ENCODE data around the gene PMPCA.
"Not testable (repeated sequence)": the region's sequence is repeated elsewhere in the genome, so short reads cannot be mapped to it uniquely, and the experiment has no call there.

The PMPCA gene

GRCh38 chr9:136412962-136413361 is 2.5 kb downstream of the PMPCA start:
- DNase-seq (ENCODE audit: low read depth) = no peak

- DNase-seq (ENCODE audit: low read depth) = no peak
These were observed 6.0 kb downstream of the PMPCA start for GRCh38 chr9:136416427-136416826.

DNA sequence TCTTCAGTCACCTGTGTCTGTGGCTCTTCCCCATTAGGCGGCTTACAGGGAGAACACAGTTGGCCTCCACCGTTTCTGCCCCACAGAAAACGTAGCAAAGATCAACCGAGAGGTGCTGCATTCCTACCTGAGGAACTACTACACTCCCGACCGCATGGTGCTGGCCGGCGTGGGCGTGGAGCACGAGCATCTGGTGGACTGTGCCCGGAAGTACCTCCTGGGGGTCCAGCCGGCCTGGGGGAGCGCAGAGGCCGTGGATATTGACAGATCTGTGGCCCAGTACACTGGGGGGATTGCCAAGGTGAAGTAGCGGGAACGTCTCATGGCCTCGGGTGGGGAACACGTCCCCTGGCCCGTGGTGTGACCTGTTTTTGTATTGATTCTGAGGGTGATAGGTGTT is 6.5 kb downstream of the PMPCA start:
- DNase-seq (ENCODE audit: low read depth) = no peak

GRCh38 chr9:136418182-136419091 is 8.0 kb downstream of the PMPCA start:
- DNase-seq (ENCODE audit: low read depth) = no peak

DNA sequence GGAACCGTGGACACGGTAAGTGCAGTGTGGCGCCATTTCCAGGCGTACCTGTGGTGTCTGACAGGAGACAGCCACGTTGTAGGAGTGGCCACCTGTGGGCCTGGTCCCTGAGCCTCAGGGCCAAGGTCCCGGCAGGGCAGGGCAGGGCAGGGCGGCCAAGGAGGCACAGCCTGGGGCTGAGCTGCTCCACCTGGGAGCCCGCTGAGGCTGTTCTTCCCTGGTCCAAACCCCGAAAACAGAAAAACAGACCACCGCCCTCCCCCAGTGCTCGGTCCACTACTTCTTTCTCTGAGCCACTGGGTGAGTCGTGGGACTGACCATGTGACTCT is 8.6 kb downstream of the PMPCA start:
- DNase-seq (ENCODE audit: low read depth) = no peak

- DNase-seq (ENCODE audit: low read depth) = no peak
These were observed 11.3 kb downstream of the PMPCA start for GRCh38 chr9:136421791-136422190.

- no peak for DNase-seq (ENCODE audit: low read depth)
These were observed 12.4 kb downstream of the PMPCA start for GRCh38 chr9:136422876-136423275.

GRCh38 chr9:136423432-136424146 is 13.1 kb downstream of the PMPCA start:
- DNase-seq (ENCODE audit: low read depth) = no peak

DNA sequence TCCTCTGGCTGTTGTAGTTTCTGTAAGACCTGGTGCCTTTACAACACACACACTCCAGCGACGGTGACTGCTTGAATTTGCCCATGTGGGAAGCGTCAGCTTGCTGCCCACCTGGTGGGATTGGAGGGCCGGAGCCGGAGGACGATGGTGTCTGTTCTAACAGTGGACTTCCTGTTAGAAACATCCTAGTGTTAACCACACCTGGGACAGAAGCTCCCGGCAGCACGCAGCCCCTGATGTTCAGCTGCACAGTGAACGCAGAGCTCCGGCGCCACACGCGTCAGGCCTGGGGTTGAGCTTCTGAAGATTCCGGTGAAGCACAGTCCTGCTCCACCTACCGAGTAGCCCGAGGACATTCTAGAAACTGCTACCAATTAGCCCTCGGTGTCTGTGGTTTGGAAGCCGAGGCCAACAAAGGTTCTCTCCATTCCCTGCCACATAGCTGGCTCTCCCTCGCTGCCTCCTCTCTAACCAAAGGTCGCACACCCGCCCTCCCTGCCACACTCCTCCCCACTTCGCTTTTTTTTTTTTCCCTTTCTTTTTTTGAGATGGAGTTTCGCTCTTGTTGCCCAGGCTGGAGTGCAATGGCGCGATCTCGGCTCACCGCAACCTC is 14.4 kb downstream of the PMPCA start:
- no peak for DNase-seq (ENCODE audit: low read depth)

- DNase-seq (ENCODE audit: low read depth) = not testable (repeated sequence)
These were observed 14.9 kb downstream of the PMPCA start for GRCh38 chr9:136425367-136425766.

- DNase-seq (ENCODE audit: low read depth) = no peak
These were observed 16.3 kb downstream of the PMPCA start for GRCh38 chr9:136426787-136427186.

- no peak for DNase-seq (ENCODE audit: low read depth)
These were observed 18.7 kb downstream of the PMPCA start for GRCh38 chr9:136429075-136429628.

- DNase-seq (ENCODE audit: low read depth) = no peak
These were observed 19.4 kb downstream of the PMPCA start for GRCh38 chr9:136429683-136430491.

- DNase-seq (ENCODE audit: low read depth) = no peak
These were observed 20.3 kb downstream of the PMPCA start for GRCh38 chr9:136430588-136431234.

- DNase-seq (ENCODE audit: low read depth) = no peak
These were observed 21.4 kb downstream of the PMPCA start for GRCh38 chr9:136431782-136432350.

DNA sequence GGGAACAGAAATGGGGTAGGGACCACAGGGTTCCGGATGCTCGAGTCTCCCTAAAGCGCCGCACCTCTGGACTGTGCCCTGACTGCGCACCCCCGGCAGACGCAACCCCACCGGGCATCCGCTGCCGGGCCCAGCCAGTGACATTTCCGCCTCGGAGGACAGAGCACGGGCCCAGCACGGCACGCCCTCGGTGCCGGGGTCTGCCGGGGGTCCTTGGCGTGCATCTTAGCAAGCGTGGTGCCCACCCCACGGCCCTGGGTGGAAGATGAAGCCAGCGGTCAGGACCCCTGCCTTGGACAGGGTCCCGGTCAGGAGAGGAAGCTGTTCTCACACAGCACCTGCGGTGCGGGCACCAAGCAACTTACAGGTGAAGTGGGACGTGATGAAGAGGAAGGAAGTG is 22.1 kb downstream of the PMPCA start:
- no peak for DNase-seq (ENCODE audit: low read depth)

- no peak for DNase-seq (ENCODE audit: low read depth)
These were observed 22.7 kb downstream of the PMPCA start for GRCh38 chr9:136433043-136433715.

DNA sequence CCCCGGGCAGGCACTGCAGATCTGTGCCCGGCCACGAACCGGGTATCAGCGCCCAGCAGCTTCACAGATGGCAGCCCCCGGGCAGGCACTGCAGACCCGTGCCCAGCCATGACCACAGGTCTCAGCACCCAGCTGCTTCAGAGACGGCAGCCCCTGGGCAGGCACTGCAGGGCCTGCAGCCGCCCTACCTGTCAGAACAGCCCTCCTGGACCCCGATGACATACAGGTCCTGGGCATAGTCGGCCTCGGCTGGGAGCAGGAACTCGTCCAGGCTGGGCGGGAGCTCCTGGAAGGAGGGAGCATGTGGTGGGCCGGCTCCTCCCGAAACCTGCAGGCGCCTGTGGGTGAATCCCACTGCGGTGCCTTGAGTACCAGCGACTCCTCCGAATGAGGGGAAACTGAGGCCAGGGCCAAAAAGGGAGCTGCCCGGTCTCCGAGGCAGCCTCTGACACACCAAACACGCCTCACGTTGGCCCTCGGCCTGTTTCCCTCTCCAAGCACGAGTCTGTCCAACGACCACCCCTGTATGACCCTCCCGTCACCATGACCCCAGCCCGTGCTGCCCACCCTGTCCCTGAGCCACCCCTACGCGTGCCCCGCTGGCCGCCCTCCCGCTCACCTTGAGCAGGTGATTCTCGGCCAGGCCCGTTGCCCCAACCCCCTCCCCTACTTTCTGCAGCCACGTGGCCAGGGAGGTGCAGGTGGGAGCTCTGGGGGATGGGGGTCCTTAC is 23.6 kb downstream of the PMPCA start:
- no peak for DNase-seq (ENCODE audit: low read depth)

DNA sequence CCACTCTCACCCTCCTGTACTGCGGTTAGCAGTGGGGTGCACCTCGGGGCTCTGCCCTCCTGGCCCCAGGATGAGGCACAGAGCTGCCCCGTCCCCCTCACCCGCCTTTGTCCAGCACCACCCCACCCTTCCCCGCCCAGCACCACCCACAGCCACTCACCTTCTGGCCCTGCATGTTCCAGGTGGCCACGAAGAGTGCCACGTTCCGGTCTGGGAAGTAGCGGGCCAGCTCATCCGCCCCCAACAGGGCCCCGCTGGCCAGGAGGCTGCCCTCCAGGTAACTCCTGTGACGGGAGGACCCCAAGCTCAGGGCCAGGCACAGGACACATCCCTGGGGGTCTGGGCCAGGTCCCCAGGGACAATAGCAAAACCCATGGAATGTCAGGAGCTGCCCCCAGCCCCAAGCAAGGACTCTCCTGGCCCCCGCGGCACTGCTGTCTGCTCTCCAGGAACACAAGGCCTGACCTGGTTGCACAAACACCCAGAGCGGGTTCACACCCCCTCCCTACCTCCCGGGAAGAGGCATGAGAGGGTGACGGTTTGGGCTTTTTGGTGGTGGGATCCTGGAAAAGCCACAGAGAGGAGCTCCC is 24.2 kb downstream of the PMPCA start:
- DNase-seq (ENCODE audit: low read depth) = no peak

All from activated gamma-delta T cell treated with anti-CD3 and anti-CD28 coated beads, Interleukin-2, amount 50 U/mL, for 16 hours (primary cell).